ENCODE data around the gene CERS6.
"Not testable (repeated sequence)": the region's sequence is repeated elsewhere in the genome, so short reads cannot be mapped to it uniquely, and the experiment has no call there.

The CERS6 gene

GRCh38 chr2:168654705-168655104, 198.6 kb downstream of the CERS6 start:
- H3K27me3 ChIP-seq (replicated peaks; ENCODE audit: control insufficient read depth, insufficient read depth, low read length): no peaks in the 10 kb centered on the region

DNA sequence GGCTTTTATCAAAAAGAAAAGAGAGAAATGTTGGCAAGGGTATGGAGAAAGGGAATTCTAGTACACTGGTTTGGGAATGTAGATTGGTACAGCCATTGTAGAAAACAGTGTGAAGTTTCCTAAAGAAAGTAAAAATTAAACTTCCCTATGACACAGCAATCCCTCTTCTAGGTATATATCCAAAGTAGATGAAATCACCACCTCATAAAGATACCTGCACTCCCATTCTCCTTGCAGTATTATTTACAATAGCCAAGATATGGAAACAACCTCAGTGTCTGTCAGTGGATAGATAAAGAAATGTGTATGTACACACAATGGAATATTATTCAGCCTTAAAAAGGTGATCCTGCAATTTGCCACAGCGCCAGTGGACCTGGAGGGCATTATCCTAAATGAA, 199.1 kb downstream of the CERS6 start:
- no peaks in the 10 kb centered on the region for H3K27me3 ChIP-seq (replicated peaks; ENCODE audit: control insufficient read depth, insufficient read depth, low read length)
- no peak for DNase-seq (ENCODE audit: low read depth)
- no peaks in the 10 kb centered on the region for H3K36me3 ChIP-seq (ENCODE audit: control insufficient read depth, insufficient read depth, low read length, severe bottlenecking)
- H3K9ac ChIP-seq (ENCODE audit: low read length): no peak overlapping the region
- H3K4me1 ChIP-seq (ENCODE audit: control insufficient read depth, insufficient read depth, low read length): peaks cover 5% of the 10 kb centered on the region
- no peak overlapping the region for H3K4me3 ChIP-seq (ENCODE audit: low read length)
- H3K9me3 ChIP-seq (ENCODE audit: control insufficient read depth, low read length): no peaks in the 10 kb centered on the region

More at GRCh38 chr2:168654705-168655104, 198.6 kb downstream of the CERS6 start:
- Histone ChIP-seq H3K4me1 (ENCODE audit: control insufficient read depth, insufficient read depth, low read length) (peaks cover 5% of the 10 kb centered on the region), H3K36me3 (ENCODE audit: control insufficient read depth, insufficient read depth, low read length, severe bottlenecking) (no peaks in the 10 kb centered on the region), H3K4me3 (ENCODE audit: low read length) (no peak overlapping the region), H3K9me3 (ENCODE audit: control insufficient read depth, low read length) (no peaks in the 10 kb centered on the region), H3K9ac (ENCODE audit: low read length) (no peak overlapping the region)
- DNase-seq (ENCODE audit: low read depth): no peak

- H3K4me1 ChIP-seq (ENCODE audit: control insufficient read depth, insufficient read depth, low read length); H3K9ac ChIP-seq (ENCODE audit: low read length); H3K27me3 ChIP-seq (replicated peaks; ENCODE audit: control insufficient read depth, insufficient read depth, low read length); H3K4me3 ChIP-seq (ENCODE audit: low read length); DNase-seq (ENCODE audit: low read depth); H3K9me3 ChIP-seq (ENCODE audit: control insufficient read depth, low read length); H3K36me3 ChIP-seq (ENCODE audit: control insufficient read depth, insufficient read depth, low read length, severe bottlenecking): not testable (repeated sequence)
These were observed 201.3 kb downstream of the CERS6 start for GRCh38 chr2:168657378-168657777.

GRCh38 chr2:168658706-168659105, 202.6 kb downstream of the CERS6 start:
- Histone ChIP-seq H3K4me3 (ENCODE audit: low read length) (no peak overlapping the region), H3K9ac (ENCODE audit: low read length) (no peak overlapping the region), H3K9me3 (ENCODE audit: control insufficient read depth, low read length) (no peaks in the 10 kb centered on the region), H3K4me1 (ENCODE audit: control insufficient read depth, insufficient read depth, low read length) (peaks cover 4% of the 10 kb centered on the region), H3K36me3 (ENCODE audit: control insufficient read depth, insufficient read depth, low read length, severe bottlenecking) (no peaks in the 10 kb centered on the region), H3K27me3 (replicated peaks; ENCODE audit: control insufficient read depth, insufficient read depth, low read length) (no peaks in the 10 kb centered on the region)
- no peak for DNase-seq (ENCODE audit: low read depth)

DNA sequence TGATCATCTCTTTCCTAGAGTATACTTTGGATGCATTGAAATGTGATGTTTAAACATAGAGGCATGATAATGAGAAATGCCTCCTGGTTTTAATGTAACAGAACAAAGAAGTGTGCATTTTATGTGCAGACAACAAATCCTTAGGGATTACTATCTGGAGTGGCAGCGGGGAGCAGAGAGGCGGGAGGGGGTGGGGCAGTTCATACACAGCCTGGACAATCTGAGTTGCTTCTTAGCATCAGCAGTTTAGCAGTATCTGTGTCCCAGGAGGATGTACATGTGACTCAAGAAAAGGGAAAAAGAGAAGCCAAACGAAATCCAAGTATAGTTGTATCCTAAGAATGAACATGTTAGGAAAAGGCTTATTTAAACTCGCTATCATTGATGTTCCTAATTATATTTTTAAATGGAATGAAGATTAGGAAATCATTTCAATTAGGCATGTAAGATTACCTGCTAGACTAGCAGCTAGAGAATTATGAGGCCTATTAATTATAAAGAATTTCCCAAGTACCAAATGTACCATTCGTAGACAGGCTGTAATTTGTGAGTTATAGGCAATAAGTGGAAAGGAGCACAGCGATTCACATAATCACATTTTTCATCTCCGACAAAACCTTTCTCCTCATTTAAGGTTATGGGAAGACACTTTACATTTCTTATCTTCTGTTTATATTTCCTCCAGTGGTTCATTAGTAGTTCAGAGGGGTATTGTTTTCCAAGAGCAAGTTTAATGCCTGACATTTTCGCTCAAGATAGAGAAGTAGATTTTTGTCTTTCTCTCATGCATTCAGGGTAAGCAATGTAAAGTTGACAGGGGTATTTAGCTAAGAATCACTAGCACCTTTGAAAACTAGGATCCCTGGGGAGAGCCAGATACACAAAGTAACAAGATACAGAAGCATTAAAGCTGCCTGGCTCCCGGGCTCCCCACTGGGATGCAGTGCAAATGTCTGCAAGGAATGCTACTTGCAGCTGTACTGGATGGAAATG, 205.1 kb downstream of the CERS6 start:
- Histone ChIP-seq H3K9me3 (ENCODE audit: control insufficient read depth, low read length) (no peaks in the 10 kb centered on the region), H3K36me3 (ENCODE audit: control insufficient read depth, insufficient read depth, low read length, severe bottlenecking) (no peaks in the 10 kb centered on the region), H3K9ac (ENCODE audit: low read length) (no peak overlapping the region), H3K4me1 (ENCODE audit: control insufficient read depth, insufficient read depth, low read length) (no peaks in the 10 kb centered on the region), H3K4me3 (ENCODE audit: low read length) (no peak overlapping the region), H3K27me3 (replicated peaks; ENCODE audit: control insufficient read depth, insufficient read depth, low read length) (no peaks in the 10 kb centered on the region)
- no peak for DNase-seq (ENCODE audit: low read depth)

GRCh38 chr2:168661863-168662256, 205.8 kb downstream of the CERS6 start:
- no peaks in the 10 kb centered on the region for H3K36me3 ChIP-seq (ENCODE audit: control insufficient read depth, insufficient read depth, low read length, severe bottlenecking)
- H3K9ac ChIP-seq (ENCODE audit: low read length): no peak overlapping the region
- no peaks in the 10 kb centered on the region for H3K4me1 ChIP-seq (ENCODE audit: control insufficient read depth, insufficient read depth, low read length)
- H3K4me3 ChIP-seq (ENCODE audit: low read length): no peak overlapping the region
- no peaks in the 10 kb centered on the region for H3K27me3 ChIP-seq (replicated peaks; ENCODE audit: control insufficient read depth, insufficient read depth, low read length)
- DNase-seq (ENCODE audit: low read depth): no peak
- H3K9me3 ChIP-seq (ENCODE audit: control insufficient read depth, low read length): no peaks in the 10 kb centered on the region

- Histone ChIP-seq H3K4me3 (ENCODE audit: low read length) (no peak overlapping the region), H3K27me3 (replicated peaks; ENCODE audit: control insufficient read depth, insufficient read depth, low read length) (no peaks in the 10 kb centered on the region), H3K36me3 (ENCODE audit: control insufficient read depth, insufficient read depth, low read length, severe bottlenecking) (no peaks in the 10 kb centered on the region), H3K9ac (ENCODE audit: low read length) (no peak overlapping the region), H3K4me1 (ENCODE audit: control insufficient read depth, insufficient read depth, low read length) (no peaks in the 10 kb centered on the region), H3K9me3 (ENCODE audit: control insufficient read depth, low read length) (no peaks in the 10 kb centered on the region)
- DNase-seq (ENCODE audit: low read depth): no peak
These were observed 206.7 kb downstream of the CERS6 start for GRCh38 chr2:168662651-168663208.

DNA sequence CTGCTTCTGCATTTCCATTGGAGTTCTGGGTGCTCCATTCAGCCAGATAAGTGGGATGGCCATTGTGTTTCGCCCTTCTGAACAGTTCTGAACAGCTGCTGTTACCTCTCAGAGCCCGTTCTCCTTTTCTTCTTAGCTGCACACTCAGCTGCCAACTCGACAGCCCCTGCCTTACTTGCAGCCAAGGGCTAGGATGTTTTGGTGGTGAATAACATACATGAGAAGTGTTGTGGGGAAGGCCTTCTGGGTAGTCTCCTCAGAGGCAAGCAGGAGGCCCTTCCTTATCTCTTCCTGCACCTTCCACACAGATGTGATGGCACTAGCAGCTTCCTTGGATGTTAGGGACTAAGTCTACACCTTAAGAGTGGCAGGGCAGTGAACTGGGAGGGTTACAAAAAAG, 207.9 kb downstream of the CERS6 start:
- H3K4me1 ChIP-seq (ENCODE audit: control insufficient read depth, insufficient read depth, low read length): no peaks in the 10 kb centered on the region
- DNase-seq (ENCODE audit: low read depth): no peak
- no peaks in the 10 kb centered on the region for H3K9me3 ChIP-seq (ENCODE audit: control insufficient read depth, low read length)
- no peaks in the 10 kb centered on the region for H3K27me3 ChIP-seq (replicated peaks; ENCODE audit: control insufficient read depth, insufficient read depth, low read length)
- no peak overlapping the region for H3K9ac ChIP-seq (ENCODE audit: low read length)
- no peak overlapping the region for H3K4me3 ChIP-seq (ENCODE audit: low read length)
- H3K36me3 ChIP-seq (ENCODE audit: control insufficient read depth, insufficient read depth, low read length, severe bottlenecking): no peaks in the 10 kb centered on the region

DNA sequence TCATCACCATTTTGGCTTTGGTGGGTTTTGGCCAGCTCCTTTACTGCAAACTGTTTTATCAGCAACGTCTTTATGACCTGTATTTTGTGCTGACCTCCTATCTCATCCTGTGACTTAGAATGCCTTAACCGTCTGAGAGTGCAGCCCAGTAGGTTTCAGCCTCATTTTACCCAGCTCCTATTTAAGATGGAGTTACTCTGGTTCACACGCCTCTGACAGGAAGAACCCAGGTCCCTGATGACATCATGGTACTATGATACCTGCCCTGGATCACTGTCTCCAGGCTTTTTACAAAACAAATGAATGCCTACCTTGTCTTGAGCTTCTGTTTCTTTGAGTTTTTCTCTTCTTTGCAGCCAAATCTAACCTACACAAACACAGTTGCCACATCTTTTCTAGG, 208.6 kb downstream of the CERS6 start:
- not testable (repeated sequence) for H3K9ac ChIP-seq (ENCODE audit: low read length); H3K36me3 ChIP-seq (ENCODE audit: control insufficient read depth, insufficient read depth, low read length, severe bottlenecking); H3K27me3 ChIP-seq (replicated peaks; ENCODE audit: control insufficient read depth, insufficient read depth, low read length); H3K9me3 ChIP-seq (ENCODE audit: control insufficient read depth, low read length); H3K4me3 ChIP-seq (ENCODE audit: low read length); H3K4me1 ChIP-seq (ENCODE audit: control insufficient read depth, insufficient read depth, low read length); DNase-seq (ENCODE audit: low read depth)

GRCh38 chr2:168666339-168666738, 210.3 kb downstream of the CERS6 start:
- Histone ChIP-seq H3K9ac (ENCODE audit: low read length) (no peak overlapping the region), H3K4me3 (ENCODE audit: low read length) (no peak overlapping the region), H3K9me3 (ENCODE audit: control insufficient read depth, low read length) (no peaks in the 10 kb centered on the region), H3K36me3 (ENCODE audit: control insufficient read depth, insufficient read depth, low read length, severe bottlenecking) (no peaks in the 10 kb centered on the region), H3K4me1 (ENCODE audit: control insufficient read depth, insufficient read depth, low read length) (no peaks in the 10 kb centered on the region), H3K27me3 (replicated peaks; ENCODE audit: control insufficient read depth, insufficient read depth, low read length) (no peaks in the 10 kb centered on the region)
- no peak for DNase-seq (ENCODE audit: low read depth)

GRCh38 chr2:168667156-168667555, 211.1 kb downstream of the CERS6 start:
- Histone ChIP-seq H3K4me1 (ENCODE audit: control insufficient read depth, insufficient read depth, low read length) (no peaks in the 10 kb centered on the region), H3K9me3 (ENCODE audit: control insufficient read depth, low read length) (no peaks in the 10 kb centered on the region), H3K4me3 (ENCODE audit: low read length) (no peak overlapping the region), H3K9ac (ENCODE audit: low read length) (no peak overlapping the region), H3K27me3 (replicated peaks; ENCODE audit: control insufficient read depth, insufficient read depth, low read length) (no peaks in the 10 kb centered on the region), H3K36me3 (ENCODE audit: control insufficient read depth, insufficient read depth, low read length, severe bottlenecking) (no peaks in the 10 kb centered on the region)
- no peak for DNase-seq (ENCODE audit: low read depth)

Measured in adipocyte (in vitro differentiated cells).